ENCODE measurements around the gene CLIC4.
"Not testable (repeated sequence)": the region's sequence is repeated elsewhere in the genome, so short reads cannot be mapped to it uniquely, and the experiment has no call there.

CLIC4 gene

DNA sequence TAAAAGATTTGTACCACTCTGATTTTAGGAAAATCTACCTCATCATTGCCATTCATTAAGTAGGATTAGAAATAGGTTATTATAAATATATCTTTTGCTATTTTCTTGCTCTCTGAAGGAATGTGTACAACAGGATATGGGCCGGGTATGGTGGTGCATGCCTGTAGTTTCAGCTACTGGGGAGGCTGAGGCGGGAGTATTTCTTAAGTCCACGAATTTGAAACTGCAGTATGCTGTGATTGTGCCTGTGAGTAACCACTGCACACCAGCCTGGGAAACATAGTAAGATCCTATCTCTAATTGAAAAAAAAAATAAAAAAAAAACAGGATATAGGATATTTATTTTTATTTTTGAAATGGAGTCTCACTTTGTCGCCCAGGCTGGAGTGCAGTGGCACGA lies 50.0 kb downstream of the CLIC4 start:
- TF ChIP-seq, protein P1, sequence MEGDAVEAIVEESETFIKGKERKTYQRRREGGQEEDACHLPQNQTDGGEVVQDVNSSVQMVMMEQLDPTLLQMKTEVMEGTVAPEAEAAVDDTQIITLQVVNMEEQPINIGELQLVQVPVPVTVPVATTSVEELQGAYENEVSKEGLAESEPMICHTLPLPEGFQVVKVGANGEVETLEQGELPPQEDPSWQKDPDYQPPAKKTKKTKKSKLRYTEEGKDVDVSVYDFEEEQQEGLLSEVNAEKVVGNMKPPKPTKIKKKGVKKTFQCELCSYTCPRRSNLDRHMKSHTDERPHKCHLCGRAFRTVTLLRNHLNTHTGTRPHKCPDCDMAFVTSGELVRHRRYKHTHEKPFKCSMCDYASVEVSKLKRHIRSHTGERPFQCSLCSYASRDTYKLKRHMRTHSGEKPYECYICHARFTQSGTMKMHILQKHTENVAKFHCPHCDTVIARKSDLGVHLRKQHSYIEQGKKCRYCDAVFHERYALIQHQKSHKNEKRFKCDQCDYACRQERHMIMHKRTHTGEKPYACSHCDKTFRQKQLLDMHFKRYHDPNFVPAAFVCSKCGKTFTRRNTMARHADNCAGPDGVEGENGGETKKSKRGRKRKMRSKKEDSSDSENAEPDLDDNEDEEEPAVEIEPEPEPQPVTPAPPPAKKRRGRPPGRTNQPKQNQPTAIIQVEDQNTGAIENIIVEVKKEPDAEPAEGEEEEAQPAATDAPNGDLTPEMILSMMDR (IDR thresholded peaks at IDR 0.05; ENCODE audit: borderline replicate concordance, insufficient read depth, low read depth, low read length): no peak
- no peak overlapping the region for H3K4me3 ChIP-seq (ENCODE audit: low read depth, low read length)

DNA sequence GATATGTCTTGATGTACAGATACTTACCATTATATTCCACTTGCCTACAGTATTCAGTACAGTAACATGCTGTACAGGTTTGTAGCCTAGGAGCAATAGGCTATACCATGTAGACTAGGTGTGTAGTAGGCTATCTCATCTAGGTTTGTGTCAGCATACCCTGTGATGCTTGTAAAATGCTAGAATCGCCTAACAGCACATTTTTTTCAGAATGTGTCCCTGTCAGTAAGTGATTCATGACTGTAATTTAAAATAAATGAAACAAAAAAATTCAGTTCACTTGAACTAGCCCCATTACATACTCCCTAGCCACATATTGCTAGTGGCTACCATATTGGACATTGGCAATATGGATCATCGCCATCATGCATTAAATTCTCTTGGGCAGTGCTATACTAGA lies 51.3 kb downstream of the CLIC4 start:
- H3K4me3 ChIP-seq (ENCODE audit: low read depth, low read length): no peak overlapping the region
- TF ChIP-seq, protein P1 (IDR thresholded peaks at IDR 0.05; ENCODE audit: borderline replicate concordance, insufficient read depth, low read depth, low read length): no peak

DNA sequence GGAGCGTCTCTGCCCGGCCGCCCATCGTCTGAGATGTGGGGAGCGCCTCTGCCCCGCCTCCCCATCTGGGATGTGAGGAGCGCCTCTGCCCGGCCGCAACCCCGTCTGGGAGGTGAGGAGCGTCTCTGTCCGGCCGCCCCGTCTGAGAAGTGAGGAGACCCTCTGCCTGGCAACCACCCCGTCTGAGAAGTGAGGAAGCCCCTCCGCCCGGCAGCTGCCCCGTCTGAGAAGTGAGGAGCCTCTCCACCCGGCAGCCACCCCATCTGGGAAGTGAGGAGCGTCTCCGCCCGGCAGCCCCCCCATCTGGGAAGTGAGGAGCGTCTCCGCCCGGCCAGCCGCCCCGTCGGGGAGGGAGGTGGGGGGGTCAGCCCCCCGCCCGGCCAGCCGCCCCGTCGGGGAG lies 54.0 kb downstream of the CLIC4 start:
- not testable (repeated sequence) for H3K4me3 ChIP-seq (ENCODE audit: low read depth, low read length)

DNA sequence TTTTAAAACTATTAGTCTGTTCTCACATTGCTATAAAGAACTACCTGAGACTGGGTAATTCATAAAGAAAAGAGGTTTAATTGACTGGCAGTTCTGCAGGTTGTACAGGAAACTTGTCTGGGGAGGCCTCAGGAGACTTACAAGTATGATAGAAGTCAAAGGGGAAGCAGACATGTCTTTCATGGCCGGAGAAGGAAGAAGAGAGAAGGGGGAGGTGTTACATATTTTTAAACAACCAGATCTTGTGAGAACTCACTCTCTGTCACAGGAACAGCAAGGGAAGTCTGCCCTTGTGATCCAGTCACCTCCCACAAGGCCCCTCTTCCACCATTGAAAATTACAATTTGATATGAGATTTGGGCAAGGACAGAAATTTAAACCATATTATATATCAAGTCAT lies 55.9 kb downstream of the CLIC4 start:
- no peak overlapping the region for H3K4me3 ChIP-seq (ENCODE audit: low read depth, low read length)
- TF ChIP-seq, protein P1 (IDR thresholded peaks at IDR 0.05; ENCODE audit: borderline replicate concordance, insufficient read depth, low read depth, low read length): no peak

DNA sequence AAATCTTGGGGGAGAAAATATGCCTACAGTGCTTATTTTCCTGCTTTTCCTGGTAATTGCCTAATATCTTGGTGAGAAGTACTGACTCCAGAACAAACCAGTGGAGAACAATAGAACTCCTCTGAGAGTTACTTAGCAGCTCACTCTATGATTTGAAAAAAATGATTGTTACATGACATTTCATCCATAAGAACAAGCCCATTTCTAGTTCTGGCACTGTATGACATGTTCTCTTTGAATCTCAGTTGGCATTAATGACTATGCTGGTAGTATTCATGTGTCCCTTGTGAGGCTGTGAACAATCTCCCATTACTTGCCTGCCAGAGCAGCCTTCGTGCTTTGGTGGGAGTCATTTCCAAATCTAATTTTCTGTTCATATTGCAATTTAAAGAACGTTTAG lies 58.0 kb downstream of the CLIC4 start:
- H3K4me3 ChIP-seq (ENCODE audit: low read depth, low read length): no peak overlapping the region
- TF ChIP-seq, protein P1 (IDR thresholded peaks at IDR 0.05; ENCODE audit: borderline replicate concordance, insufficient read depth, low read depth, low read length): no peak

DNA sequence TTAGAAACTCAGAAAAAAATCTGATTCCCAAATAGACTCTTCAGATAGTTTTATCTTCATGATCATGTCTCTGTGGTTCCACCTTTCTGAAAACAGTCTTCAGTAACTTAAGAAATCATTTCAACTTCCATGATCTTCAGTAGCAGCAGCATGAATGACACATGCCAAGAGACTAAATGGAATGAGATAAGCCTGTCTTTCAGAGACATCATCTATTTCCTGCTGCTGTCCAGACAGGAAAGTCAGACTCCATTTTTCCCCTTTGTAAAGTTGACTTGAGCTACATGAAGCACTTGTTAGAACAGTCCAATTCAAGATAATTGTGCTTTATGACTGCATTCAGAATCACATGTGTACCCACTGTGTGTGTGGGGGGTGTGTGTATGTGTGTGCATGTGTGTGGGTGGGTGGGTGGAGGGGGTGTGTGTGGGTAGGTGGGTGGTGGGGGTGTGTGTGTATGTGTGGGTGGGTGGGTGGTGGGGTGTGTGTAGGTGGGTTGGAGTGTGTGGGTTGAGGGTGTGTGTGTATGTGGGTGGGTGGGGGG lies 58.8 kb downstream of the CLIC4 start:
- H3K4me3 ChIP-seq (ENCODE audit: low read depth, low read length): no peak overlapping the region
- TF ChIP-seq, protein P1 (IDR thresholded peaks at IDR 0.05; ENCODE audit: borderline replicate concordance, insufficient read depth, low read depth, low read length): no peak

DNA sequence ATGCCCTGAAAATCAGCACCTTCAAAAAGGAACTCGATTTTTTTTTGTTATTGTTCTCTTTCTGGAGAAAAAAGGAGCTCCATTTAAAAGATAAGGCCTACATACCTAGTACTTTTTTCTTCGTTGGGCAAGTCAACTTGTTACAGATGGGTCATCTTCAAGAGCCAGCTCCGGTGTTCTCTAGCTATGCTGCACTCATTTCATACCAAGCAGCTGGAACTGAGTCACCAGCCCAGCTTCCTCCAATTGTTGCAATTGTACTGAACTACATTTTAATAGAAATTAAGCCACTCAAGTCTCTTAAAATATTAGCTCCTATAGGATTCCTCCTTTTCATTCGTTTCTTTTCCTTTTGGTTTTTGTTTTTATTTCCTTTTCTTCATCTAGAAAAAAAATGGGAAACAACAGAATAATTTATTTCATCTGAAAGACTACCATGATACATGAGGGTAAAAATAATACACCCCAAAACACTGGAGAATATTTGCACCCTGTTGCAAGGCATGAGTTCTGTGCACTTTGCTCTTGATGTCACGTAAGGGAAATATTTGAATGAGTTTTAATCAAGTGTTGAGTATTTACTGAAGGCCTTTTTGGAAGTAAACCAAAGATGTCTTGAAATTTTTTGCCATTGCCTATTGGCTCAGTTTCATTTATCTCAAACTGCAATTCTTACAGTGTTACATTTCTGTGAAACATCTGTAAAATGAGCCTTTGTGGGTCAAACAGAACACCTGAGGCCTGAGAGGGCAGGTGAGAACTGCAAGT lies 60.5 kb downstream of the CLIC4 start:
- TF ChIP-seq, protein P1 (IDR thresholded peaks at IDR 0.05; ENCODE audit: borderline replicate concordance, insufficient read depth, low read depth, low read length): no peak
- H3K4me3 ChIP-seq (ENCODE audit: low read depth, low read length): no peak overlapping the region

All from GM12875 (cell line).